ENCODE measurements around the gene BSPRY. TPM values are rescaled to one million over a fixed set of nuclear protein-coding genes. Genes with fewer than 3 reads are reported as not detected.

BSPRY gene
- total and polyA plus RNA-seq, 2 donors (not counting 1 experiment from before 2014, with no cell fraction given), result not detected

GRCh38 chr9:113389451-113389850, 40.1 kb downstream of the BSPRY start:
- H3K27me3 ChIP-seq (ENCODE audit: control insufficient read depth, insufficient read depth, low read length), result no peaks in the 10 kb centered on the region
- H3K9me3 ChIP-seq (ENCODE audit: control insufficient read depth, insufficient read depth, low read depth, low read length), result no peaks in the 10 kb centered on the region
- H3K27ac ChIP-seq (ENCODE audit: insufficient read depth, low read length), result no peak overlapping the region
- peaks cover 14% of the 10 kb centered on the region for H3K36me3 ChIP-seq (ENCODE audit: control insufficient read depth, insufficient read depth, low read length)
- H3K4me1 ChIP-seq (ENCODE audit: control insufficient read depth, extremely low read depth, insufficient read depth, low read length), result no peaks in the 10 kb centered on the region
- DNase-seq (ENCODE audit: low read depth in 2 of 2), result no peak
- no peak overlapping the region for H3K9ac ChIP-seq (ENCODE audit: insufficient read depth, low read length)
- no peak for TF ChIP-seq EZH2 (IDR thresholded peaks at IDR 0.05; ENCODE audit: low read length, missing control alignments)
- TF ChIP-seq CTCF (conservative IDR thresholded peaks at IDR 0.05 in 1 of 2, IDR thresholded peaks at IDR 0.05 in 1 of 2; ENCODE audit: low read depth in 1 of 2, low read length in 2 of 2), result no peak
- H2AFZ ChIP-seq (ENCODE audit: low read length), result no peak overlapping the region
- no peaks in the 10 kb centered on the region for H4K20me1 ChIP-seq (ENCODE audit: control insufficient read depth, extremely low read depth, insufficient read depth, low read length)
- no peak overlapping the region for H3K4me2 ChIP-seq (ENCODE audit: extremely low read depth, insufficient read depth, low read length)
- no peaks in the 10 kb centered on the region for H3K79me2 ChIP-seq (ENCODE audit: control insufficient read depth, insufficient read depth, low read length)
- no peak overlapping the region for H3K4me3 ChIP-seq (replicated peaks in 1 of 4; ENCODE audit: control extremely low read depth in 1 of 4, insufficient read depth in 1 of 4, low read depth in 3 of 4, low read length in 4 of 4)

- no peak overlapping the region for H3K27ac ChIP-seq (ENCODE audit: insufficient read depth, low read length)
- no peaks in the 10 kb centered on the region for H3K27me3 ChIP-seq (ENCODE audit: control insufficient read depth, insufficient read depth, low read length)
- H3K9me3 ChIP-seq (ENCODE audit: control insufficient read depth, insufficient read depth, low read depth, low read length), result no peaks in the 10 kb centered on the region
- H4K20me1 ChIP-seq (ENCODE audit: control insufficient read depth, extremely low read depth, insufficient read depth, low read length), result no peaks in the 10 kb centered on the region
- H3K79me2 ChIP-seq (ENCODE audit: control insufficient read depth, insufficient read depth, low read length), result no peaks in the 10 kb centered on the region
- no peak overlapping the region for H3K4me2 ChIP-seq (ENCODE audit: extremely low read depth, insufficient read depth, low read length)
- H3K4me3 ChIP-seq (replicated peaks in 1 of 4; ENCODE audit: control extremely low read depth in 1 of 4, insufficient read depth in 1 of 4, low read depth in 3 of 4, low read length in 4 of 4), result no peak overlapping the region
- peaks cover 14% of the 10 kb centered on the region for H3K36me3 ChIP-seq (ENCODE audit: control insufficient read depth, insufficient read depth, low read length)
- no peak overlapping the region for H2AFZ ChIP-seq (ENCODE audit: low read length)
- TF ChIP-seq EZH2 (IDR thresholded peaks at IDR 0.05; ENCODE audit: low read length, missing control alignments) (no peak), CTCF (conservative IDR thresholded peaks at IDR 0.05 in 1 of 2, IDR thresholded peaks at IDR 0.05 in 1 of 2; ENCODE audit: low read depth in 1 of 2, low read length in 2 of 2) (no peak)
- no peak for DNase-seq (ENCODE audit: low read depth in 2 of 2)
- H3K4me1 ChIP-seq (ENCODE audit: control insufficient read depth, extremely low read depth, insufficient read depth, low read length), result no peaks in the 10 kb centered on the region
- no peak overlapping the region for H3K9ac ChIP-seq (ENCODE audit: insufficient read depth, low read length)
These were observed 41.0 kb downstream of the BSPRY start for GRCh38 chr9:113390192-113390960.

- Histone ChIP-seq H3K9ac (ENCODE audit: insufficient read depth, low read length) (no peak overlapping the region), H3K79me2 (ENCODE audit: control insufficient read depth, insufficient read depth, low read length) (no peaks in the 10 kb centered on the region), H3K27me3 (ENCODE audit: control insufficient read depth, insufficient read depth, low read length) (no peaks in the 10 kb centered on the region), H3K4me3 (replicated peaks in 1 of 4; ENCODE audit: control extremely low read depth in 1 of 4, insufficient read depth in 1 of 4, low read depth in 3 of 4, low read length in 4 of 4) (no peak overlapping the region), H2AFZ (ENCODE audit: low read length) (no peak overlapping the region), H4K20me1 (ENCODE audit: control insufficient read depth, extremely low read depth, insufficient read depth, low read length) (no peaks in the 10 kb centered on the region), H3K9me3 (ENCODE audit: control insufficient read depth, insufficient read depth, low read depth, low read length) (no peaks in the 10 kb centered on the region), H3K4me2 (ENCODE audit: extremely low read depth, insufficient read depth, low read length) (no peak overlapping the region), H3K27ac (ENCODE audit: insufficient read depth, low read length) (no peak overlapping the region), H3K4me1 (ENCODE audit: control insufficient read depth, extremely low read depth, insufficient read depth, low read length) (no peaks in the 10 kb centered on the region), H3K36me3 (ENCODE audit: control insufficient read depth, insufficient read depth, low read length) (peaks cover 14% of the 10 kb centered on the region)
- DNase-seq (ENCODE audit: low read depth in 2 of 2), result no peak
- TF ChIP-seq CTCF (conservative IDR thresholded peaks at IDR 0.05 in 1 of 2, IDR thresholded peaks at IDR 0.05 in 1 of 2; ENCODE audit: low read depth in 1 of 2, low read length in 2 of 2), result no peak
- no peak for TF ChIP-seq EZH2 (IDR thresholded peaks at IDR 0.05; ENCODE audit: low read length, missing control alignments)
These were observed 42.6 kb downstream of the BSPRY start for GRCh38 chr9:113391917-113392316.
